SK-N-SH (cell line): ENCODE measurements around the gene SESN2.

Source experiments
- CTCF ChIP-seq: fragments of 200-600 bp; sonication (generic); IDR thresholded peaks from 2 replicates; pipeline ENCODE4 v1.6.1; 2017; ENCODE audit warnings: antibody characterized with exemption, mild to moderate bottlenecking, moderate library complexity
- EZH2phosphoT487 ChIP-seq: fragments of 200-600 bp; sonication (generic); IDR thresholded peaks from 2 replicates; pipeline ENCODE4 v1.6.1; 2017; ENCODE audit warnings: low read depth, mixed run types, mild to moderate bottlenecking, antibody characterized with exemption, moderate library complexity, borderline replicate concordance
- FOXJ3 ChIP-seq: sonication (generic); formaldehyde crosslinking; IDR thresholded peaks from 2 replicates; pipeline ENCODE4 v1.5.1; 2020; ENCODE audit warnings: mild to moderate bottlenecking, missing genetic modification reagents
- GABPA ChIP-seq: IDR thresholded peaks from 2 replicates; pipeline ENCODE4 v1.4.0; 2012; ENCODE audit warnings: low read depth, mild to moderate bottlenecking
- GATA2 ChIP-seq: sonication (generic); formaldehyde crosslinking; IDR thresholded peaks from 2 replicates; pipeline ENCODE4 v1.5.0; 2020; ENCODE audit warnings: mild to moderate bottlenecking, missing genetic modification reagents
- MAX ChIP-seq: IDR thresholded peaks from 2 replicates; pipeline ENCODE4 v1.4.0; 2012; ENCODE audit warnings: low read depth
- POLR2AphosphoS5 ChIP-seq: IDR thresholded peaks from 2 replicates; pipeline ENCODE4 v1.6.1; 2012; ENCODE audit warnings: low read depth, low read length
- RXRA ChIP-seq: IDR thresholded peaks from 2 replicates; pipeline ENCODE4 v1.4.0; 2012; ENCODE audit warnings: low read depth, mild to moderate bottlenecking, borderline replicate concordance
- SIN3A ChIP-seq: IDR thresholded peaks from 2 replicates; pipeline ENCODE4 v1.6.1; 2012; ENCODE audit warnings: low read depth, mild to moderate bottlenecking, low read length, moderate library complexity, borderline replicate concordance
- TAF1 ChIP-seq: IDR thresholded peaks from 2 replicates; pipeline ENCODE4 v1.6.1; 2012; ENCODE audit warnings: low read depth, mild to moderate bottlenecking, low read length, moderate library complexity, borderline replicate concordance
- TCF12 ChIP-seq: IDR thresholded peaks from 2 replicates; pipeline ENCODE4 v1.4.0; 2012
- ZBTB33 ChIP-seq: IDR thresholded peaks from 2 replicates; pipeline ENCODE4 v1.4.0; 2012; ENCODE audit warnings: low read depth, borderline replicate concordance

- TF ChIP-seq CTCF (no peak), EZH2phosphoT487 (no peak), ZBTB33 (no peak), TAF1 (no peak), SIN3A (no peak), POLR2AphosphoS5 (no peak), MAX (no peak), GATA2 (CRISPR knock-in tag) (no peak), FOXJ3 (CRISPR knock-in tag) (no peak), RXRA (no peak), TCF12 (no peak), GABPA (no peak)
Measured at GRCh38 chr1:28209700-28210099, 49.6 kb upstream of the SESN2 start.
